ENCODE measurements around the gene SLC9A1.

SLC9A1 gene

DNA sequence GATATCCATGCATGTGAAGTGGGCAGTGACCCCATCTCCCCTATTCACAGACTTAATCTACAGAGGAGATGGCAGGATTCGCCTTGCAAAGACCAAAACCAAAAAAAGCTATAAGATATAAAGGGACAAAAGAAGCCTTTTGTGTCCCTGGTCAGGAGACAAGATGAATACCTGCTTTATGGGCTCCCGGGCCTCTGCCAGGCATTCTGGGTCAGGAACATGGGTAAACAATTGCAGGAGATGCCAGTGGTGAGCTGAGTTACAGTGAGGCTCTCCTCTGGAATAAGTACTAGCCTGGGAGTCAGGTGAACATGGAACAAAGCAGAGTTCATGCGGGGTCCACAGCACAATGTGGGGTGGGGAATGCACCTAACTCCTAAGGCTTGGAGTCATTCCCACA, 4.7 kb downstream of the SLC9A1 start:
- no peak for DNase-seq

DNA sequence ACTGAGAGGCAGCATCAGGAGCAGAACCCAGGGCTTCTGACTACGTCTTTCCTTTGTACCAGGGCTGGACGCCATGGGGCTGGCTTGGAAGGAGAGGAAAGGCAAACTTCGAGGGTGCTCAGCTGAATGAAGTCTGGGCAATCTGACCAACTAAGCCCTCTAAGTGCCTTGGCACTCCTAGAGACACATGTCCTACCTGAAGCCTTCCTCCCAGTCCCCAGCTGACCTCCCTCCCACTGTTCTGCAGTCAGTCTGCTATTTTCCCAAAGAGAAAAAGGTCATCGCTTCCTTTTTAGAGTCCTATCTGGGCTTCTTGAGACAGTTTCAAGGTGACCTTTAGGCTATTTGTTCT, 5.2 kb downstream of the SLC9A1 start:
- DNase-seq: no peak

DNA sequence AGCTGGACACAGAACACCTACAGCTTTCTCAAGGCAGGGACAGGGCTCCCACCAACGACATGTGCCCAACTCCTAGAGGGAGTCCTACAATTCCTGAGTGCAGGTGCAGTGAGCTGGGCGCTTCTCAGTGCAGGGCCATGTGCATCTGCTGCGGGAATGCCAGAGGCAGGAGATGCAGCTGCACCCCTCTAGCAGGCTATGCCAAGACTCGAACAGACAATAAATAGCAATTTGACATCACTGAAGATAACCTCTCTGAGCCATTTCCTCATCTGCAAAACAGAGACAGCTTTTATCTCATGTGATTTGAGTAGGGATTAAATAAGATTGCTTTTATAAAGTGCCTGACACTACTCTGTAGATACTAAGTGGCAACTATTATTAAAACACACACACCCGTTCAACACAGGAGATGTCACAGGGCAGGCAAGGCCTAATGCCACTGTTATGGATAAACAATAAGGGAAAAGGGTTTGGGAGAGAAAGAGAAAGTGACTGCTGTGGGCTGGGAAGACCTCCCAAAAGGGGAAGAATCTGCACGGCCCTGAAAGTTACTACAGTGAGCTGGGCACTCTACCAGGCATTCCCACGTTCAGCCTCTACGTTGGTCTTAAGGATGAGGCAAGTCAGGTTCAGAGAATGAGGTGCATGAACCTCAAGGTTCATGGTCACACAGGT, 5.7 kb downstream of the SLC9A1 start:
- DNase-seq: no peak

DNA sequence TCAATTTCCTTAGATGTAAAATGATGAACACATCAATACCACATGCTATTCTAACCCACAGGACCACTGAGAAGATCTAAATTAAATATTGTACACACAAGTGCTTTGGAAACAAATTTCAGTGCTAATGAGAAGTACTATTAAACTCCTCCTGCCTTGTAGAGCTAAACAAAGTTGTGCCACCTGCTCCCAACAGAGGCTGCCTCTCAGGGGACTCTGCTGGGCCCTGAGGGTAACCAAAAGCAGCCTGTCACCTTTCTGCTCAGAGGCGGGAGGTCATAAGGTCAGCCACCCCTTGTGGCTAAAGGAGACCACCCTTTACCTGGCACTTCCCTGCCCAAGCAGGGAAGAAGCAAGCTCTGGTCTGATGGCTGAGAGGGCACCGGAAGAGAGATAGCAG, 6.3 kb downstream of the SLC9A1 start:
- no peak for DNase-seq

DNA sequence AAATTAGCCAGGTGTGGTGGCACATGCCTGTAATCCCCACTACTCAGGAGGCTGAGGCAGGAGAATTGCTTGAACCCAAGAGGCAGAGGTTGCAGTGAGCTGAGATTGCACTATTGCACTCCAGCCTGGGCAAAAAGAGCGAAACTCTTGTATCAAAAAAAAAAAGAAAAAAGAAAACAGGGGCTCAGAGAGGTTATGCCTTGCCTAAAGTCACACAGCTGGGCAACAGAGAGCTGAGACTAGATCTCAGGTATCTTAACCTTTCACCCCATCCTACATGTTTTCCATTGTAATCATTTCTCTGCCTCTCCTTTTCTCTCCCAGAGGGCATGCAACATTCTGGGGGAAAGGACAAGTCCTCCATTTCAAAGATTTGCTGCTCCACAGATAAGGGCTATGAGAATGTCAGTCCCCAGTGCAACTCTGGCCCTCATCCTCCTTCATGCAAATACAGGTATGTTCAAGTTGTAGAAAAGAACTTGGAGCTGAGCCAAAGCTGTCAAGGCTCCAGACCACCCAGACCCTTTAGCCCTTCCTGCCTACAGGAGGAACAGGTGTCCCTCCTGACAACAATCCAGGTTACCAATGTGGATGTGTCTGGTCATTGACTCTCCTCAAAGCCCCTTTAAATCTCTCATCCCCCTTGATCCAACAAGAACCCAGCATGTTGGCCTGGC, 6.9 kb downstream of the SLC9A1 start:
- DNase-seq: no peak

DNA sequence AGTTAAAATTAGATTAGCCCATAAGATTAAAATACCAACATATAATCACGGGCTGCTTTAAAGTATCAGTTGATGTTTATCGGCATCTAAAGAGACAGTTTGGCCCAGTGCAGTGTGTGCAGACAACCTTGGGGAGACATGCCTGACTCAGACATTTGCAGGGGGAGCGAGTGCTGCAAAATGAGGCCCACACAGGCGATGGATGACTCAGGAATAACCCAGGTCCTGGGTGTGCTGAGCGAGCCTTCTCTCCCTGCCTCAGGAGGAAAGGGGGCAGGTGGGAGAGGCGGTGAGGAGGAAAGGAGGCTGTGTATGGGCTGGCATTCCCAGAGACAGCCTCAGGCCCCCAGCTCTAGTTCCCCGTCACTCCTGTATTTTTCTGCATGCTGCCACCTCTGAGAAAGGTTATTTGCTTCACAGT, 9.0 kb downstream of the SLC9A1 start:
- no peak for DNase-seq

DNA sequence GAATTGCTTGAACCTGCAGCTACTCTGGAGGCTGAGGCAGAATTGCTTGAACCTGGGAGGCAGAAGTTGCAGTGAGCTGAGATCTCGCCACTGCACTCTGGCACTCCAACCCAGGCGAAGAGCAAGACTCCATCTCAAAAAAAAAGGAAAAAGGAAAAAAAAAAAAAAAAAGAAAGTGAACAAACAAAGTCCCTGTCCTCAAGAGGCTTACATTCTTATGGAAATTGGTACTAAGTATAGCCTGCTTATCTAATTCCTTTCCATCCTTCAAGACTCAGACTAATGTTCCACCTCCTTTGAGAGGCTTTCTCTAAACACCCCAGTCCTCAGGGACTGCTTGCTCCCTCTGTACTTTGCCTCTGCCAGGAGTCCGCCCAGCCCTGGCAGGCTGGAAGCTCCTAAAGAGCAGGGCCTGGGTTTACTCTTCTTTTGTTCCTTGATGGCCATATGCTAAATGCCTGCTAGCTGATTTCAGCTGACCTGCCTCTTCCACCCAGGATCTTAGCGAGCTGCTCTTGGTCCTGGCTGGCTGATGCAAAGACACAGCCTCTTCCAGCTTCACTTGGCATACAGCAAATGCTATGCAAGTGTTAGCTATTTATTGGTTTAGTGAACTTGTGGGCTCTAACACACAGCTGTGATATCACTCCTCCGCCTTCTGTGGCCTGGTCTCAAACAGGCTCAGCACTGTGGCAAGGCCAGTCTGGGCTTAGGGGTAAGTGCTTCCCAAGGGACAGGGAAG, 9.8 kb downstream of the SLC9A1 start:
- no peak for DNase-seq

DNA sequence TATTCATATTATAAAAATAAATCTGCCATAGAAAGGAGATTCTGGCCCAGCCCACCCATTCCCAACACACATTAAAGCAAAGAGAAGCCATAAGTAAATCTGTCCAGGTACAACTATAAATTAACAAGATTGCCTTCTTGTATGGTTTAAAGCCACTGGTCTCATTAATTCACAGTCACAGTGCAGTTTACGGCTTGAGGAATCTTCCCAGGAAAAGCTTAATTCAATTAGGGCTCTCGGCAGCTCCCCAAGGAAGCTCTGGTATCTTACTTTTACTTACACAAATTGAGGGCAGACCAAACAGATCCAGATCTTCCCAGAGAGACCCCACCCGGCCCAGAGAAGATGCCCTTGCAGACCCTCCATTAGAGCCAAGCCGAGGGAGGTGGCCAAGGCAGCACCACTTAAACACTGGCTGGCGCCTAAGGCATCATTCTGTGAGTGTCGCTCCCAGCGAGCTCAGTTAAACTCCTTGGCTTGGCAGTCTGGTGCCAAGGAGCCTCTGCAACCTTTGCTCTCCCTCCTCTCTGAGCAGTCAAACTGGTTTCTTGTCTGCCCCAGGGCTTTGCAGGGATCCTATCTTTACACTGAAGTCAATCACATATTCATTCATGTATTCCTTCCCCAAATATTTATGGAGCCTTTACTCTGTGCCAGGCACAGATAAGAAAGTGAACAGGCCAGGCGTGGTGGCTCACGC, 10.7 kb downstream of the SLC9A1 start:
- no peak for DNase-seq

GRCh38 chr1:27143401-27143800, 11.5 kb downstream of the SLC9A1 start:
- DNase-seq: no peak

DNA sequence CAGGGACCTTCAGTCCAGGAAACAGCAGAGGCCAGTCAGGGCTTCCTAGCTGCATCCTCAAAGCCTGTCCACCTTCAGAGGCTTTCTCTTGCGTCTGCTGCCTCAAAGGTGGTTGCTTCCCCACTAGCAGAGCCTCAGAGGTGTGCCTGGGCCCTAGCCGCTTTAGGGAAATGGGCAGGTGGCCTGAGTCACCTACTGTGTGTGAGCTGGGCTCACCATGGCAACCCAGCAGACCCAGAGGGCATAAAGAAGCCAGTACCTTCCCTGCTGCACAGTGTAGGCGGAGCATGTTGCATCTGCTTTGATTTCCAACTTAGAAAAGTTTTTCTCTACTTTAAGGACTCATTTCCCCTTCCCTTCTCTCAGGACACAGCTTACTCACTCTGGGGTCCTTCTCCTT, 12.5 kb downstream of the SLC9A1 start:
- DNase-seq: no peak

DNA sequence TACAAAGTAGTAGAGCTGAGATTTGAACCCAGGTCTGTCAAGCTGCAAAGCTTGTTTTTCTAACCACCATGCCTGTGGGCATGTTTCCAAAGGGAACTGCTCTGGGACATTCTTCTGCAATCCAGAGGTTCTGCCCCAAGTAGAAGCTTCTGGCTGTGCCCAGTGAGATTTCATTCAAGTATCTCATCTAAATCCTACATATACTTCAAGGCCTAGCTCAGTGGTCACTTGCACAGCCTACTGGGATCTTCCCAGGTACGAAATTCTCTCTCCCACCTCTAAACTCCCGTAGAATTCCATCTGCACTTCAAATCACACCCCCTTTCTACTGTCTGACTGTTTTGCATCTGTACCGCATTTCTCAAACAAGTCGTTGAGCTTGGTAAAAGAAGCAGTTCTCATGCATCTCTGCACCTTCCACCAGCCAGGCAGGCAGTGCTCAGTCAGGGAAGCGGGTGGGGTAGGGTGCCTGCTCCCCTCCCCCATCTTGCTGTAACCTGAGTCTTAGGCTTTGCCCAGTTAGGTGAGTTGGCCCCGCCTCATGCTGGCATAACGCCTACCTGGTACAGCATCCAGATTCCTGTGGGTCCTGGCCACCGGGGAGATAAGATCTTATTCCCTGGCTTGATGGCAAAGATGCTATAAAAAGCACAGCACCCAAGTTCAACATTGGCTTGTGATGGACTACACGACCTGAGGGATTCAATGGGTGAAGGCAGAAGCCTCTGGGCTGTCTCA, 13.5 kb downstream of the SLC9A1 start:
- no peak for DNase-seq

- DNase-seq: no peak
Measured at GRCh38 chr1:27139980-27140379, 14.9 kb downstream of the SLC9A1 start.

DNA sequence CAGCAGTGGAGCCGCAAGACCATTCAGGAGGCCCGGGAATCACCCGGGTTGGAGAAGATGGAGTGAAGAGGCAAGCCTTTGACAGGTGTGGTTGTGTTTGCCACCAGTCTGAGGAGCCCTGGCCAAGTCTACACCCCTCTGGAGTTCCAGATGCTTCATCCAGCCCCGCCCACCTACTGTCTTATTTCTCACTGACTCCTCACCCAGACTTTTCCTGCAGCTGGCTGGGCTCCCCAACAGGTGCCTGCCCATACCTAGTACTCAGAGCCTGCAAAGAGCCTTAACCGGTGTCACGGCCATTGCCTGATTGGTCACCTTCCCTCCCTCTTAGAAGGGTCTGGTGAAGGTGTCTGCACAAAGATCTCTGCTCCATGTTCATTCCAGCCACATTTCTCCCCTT, 16.0 kb downstream of the SLC9A1 start:
- DNase-seq: no peak

GRCh38 chr1:27138368-27138767, 16.6 kb downstream of the SLC9A1 start:
- no peak for DNase-seq

GRCh38 chr1:27137544-27138075, 17.3 kb downstream of the SLC9A1 start:
- DNase-seq: no peak

DNA sequence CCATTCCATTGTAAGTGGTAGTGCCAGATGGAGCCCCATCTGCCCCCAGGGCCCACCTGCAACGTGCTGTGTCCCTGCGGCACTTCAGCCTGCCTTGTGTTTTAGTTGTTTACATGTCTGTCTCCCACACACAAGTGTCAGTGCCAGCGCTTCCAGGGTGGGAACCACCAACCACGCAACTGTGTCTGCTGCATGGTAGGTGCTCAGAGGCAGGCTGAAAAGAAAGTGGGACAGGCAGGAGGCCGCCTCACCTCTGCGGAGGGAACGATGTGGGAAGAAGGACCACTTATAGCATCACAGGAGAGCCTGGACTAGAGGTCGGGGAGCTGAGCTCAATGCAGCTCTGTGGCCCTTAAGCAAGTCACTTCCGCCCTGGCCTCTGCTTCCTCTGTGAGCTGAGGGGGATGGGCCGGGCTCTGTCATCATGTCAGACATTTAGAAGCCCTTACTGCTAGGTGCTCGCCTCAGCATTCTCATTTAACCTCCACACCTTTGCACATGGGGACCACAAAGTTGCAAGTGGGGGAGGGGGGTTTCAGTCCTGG, 17.9 kb downstream of the SLC9A1 start:
- DNase-seq: peak in 1 of 2 donors; percentile 47

DNA sequence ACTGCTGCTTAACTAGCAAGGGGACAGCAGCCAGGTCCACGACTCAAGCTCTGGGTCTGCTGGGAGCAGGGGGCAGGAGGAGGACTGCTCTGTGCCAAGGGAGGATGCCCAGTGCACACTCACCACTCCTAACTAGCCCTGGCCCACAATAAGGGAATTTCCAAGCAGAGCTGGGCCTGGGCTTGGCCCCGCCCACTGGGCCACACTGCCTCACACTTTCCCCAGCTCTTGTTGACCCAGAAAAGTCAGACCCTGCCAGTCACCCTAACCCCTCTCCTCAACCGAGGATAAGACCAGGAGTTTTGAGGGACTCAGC, 18.7 kb downstream of the SLC9A1 start:
- no peak for DNase-seq

- DNase-seq: no peak
Measured at GRCh38 chr1:27135541-27136235, 19.2 kb downstream of the SLC9A1 start.

DNA sequence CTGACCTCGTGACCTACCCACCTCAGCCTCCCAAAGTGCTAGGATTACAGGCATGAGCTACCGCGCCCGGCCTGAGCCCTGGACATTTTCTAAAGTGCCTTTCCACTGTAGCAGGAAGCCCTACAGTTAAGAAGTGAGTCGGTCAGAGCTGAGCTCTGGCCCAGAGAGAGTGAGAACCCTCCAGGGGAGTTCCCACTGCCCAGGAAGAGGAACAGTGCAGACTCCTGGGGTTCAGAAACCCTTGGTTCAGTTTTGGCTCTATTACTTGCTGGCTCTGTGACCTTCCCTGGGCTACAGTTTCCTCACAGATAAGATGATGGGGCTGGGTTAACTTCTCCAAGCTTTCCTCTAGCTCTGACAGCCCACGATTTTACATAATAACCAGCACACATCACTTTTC, 20.9 kb downstream of the SLC9A1 start:
- no peak for DNase-seq

DNA sequence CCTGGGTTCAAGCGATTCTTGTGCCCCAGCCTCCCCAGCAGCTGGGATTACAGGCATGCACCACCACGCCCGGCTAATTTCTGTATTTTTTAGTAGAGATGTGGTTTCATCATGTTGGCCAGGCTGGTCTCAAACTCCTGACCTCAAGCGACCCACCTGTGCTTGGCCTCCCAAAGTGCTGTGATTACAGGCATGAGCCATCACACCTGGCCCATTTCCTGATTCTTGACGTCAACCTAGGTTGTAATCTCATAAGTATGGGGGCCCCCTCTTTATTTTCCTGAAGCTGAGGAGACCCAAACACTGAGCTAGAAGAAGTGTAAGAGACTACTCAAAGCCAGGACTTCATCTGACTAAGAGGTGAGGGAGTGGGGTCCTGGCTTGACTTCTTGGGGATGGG, 21.8 kb downstream of the SLC9A1 start:
- no peak for DNase-seq

DNA sequence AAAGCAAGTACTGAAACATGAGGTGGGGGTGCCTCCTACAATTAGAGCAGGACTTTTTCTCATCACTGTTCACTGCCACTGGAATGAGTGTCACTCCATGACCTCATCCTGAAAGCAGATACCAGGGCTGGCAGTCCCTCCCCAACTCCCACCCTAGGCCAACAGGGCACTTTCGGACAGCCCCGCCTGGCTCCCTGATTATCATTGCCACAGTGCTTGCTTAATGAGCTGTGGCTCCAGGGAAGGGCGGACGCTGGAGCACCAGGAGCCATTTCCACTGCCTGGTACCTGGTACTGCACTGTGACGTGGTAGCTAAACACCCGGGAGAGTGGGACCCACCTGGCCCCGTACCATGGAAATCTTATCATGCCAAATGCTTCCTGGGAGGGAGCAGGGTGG, 22.3 kb downstream of the SLC9A1 start:
- DNase-seq: no peak

DNA sequence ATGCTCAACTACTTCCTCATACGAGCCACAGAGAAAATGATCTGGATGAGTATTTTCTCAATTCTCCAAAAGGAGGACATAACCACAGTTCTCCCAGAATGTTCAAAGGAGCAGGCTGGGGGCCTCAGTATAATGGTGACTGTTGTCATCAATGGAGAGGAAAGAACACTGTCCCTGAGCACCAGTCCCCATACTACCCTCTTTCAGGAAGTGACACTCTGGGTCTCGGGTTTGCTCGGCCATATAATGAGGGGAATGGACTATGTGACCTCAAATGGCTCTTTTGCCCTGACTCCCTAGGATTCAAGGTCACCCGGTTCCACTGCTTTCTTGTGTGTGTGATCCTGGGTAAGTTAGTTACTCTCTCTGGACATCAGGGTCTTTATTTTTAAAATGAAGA, 22.8 kb downstream of the SLC9A1 start:
- DNase-seq: no peak
